OCI-LY7 (cell line): ENCODE data around the gene NEUROG2. TPM values are rescaled to one million over a fixed set of nuclear protein-coding genes. Genes with fewer than 3 reads are reported as not detected.

Source experiments
- BruUV-seq: library from RNA; stranded (reverse); fragments of 400-500 nt; replicated peaks from 2 replicates; lab custom pipeline; 2021; lab: Mats Ljungman, UMichigan
- CTCF ChIA-PET: fragments of 300-600 bp; sonication (Branson Sonifier 250); formaldehyde crosslinking; loops from one replicate; lab custom pipeline; 2022; ENCODE audit warnings: antibody characterized with exemption; ENCODE audit not compliant: unreplicated experiment; lab: Charles Lee
- POLR2A ChIA-PET: fragments of 300-600 bp; sonication (Branson Sonifier 250); formaldehyde crosslinking; loops from one replicate; lab custom pipeline; 2022; ENCODE audit warnings: antibody characterized with exemption; lab: Charles Lee
- DNase-seq: peaks from one replicate; pipeline ENCODE4 v3.0.0-alpha.2; 2015; ENCODE audit warnings: low spot score
- H2AFZ ChIP-seq: fragments of 200-600 bp; sonication (generic), shearing (Covaris generic); 2 replicates; pipeline ENCODE4 v1.6.1; 2014; ENCODE audit warnings: mild to moderate bottlenecking, antibody characterized with exemption, low read length, moderate library complexity
- H3K27ac ChIP-seq: fragments of 200-600 bp; sonication (generic); 2 replicates; pipeline ENCODE4 v1.5.1; 2014; ENCODE audit warnings: mixed run types, low read depth, mild to moderate bottlenecking, moderate library complexity, low read length, inconsistent platforms; ENCODE audit not compliant: poor library complexity, severe bottlenecking
- H3K36me3 ChIP-seq: fragments of 200-600 bp; sonication (generic); 2 replicates; pipeline ENCODE4 v1.6.1; 2014; ENCODE audit warnings: mild to moderate bottlenecking, antibody characterized with exemption, low read length, moderate library complexity, mixed read lengths; ENCODE audit not compliant: insufficient read depth
- H3K4me1 ChIP-seq: fragments of 200-600 bp; sonication (generic); 2 replicates; pipeline ENCODE4 v1.5.1; 2014; ENCODE audit warnings: mild to moderate bottlenecking, low read length; ENCODE audit not compliant: insufficient read depth, poor library complexity, severe bottlenecking
- H3K4me2 ChIP-seq: fragments of 200-600 bp; sonication (generic); 2 replicates; pipeline ENCODE4 v1.6.1; 2014; ENCODE audit warnings: mild to moderate bottlenecking, low read length
- H3K4me3 ChIP-seq: fragments of 200-600 bp; sonication (generic); 2 replicates; pipeline ENCODE4 v1.5.1; 2014; ENCODE audit warnings: mild to moderate bottlenecking, low read depth, low read length; ENCODE audit not compliant: poor library complexity, severe bottlenecking
- H3K79me2 ChIP-seq: fragments of 200-600 bp; sonication (generic); 2 replicates; pipeline ENCODE4 v1.6.1; 2016; ENCODE audit warnings: low read depth, mild to moderate bottlenecking, low read length, moderate library complexity, mixed read lengths; ENCODE audit not compliant: insufficient read depth
- H3K9me2 ChIP-seq: fragments of 200-600 bp; sonication (generic); 2 replicates; pipeline ENCODE4 v1.6.1; 2016; ENCODE audit warnings: mild to moderate bottlenecking, low read length, mixed read lengths; ENCODE audit not compliant: insufficient read depth
- H3K9me3 ChIP-seq: fragments of 200-600 bp; sonication (generic); 2 replicates; pipeline ENCODE4 v1.6.1; 2014; ENCODE audit warnings: mild to moderate bottlenecking, mixed run types, low read length, mixed read lengths
- H4K20me1 ChIP-seq: fragments of 200-600 bp; sonication (generic); 2 replicates; pipeline ENCODE4 v1.6.1; 2014; ENCODE audit warnings: mild to moderate bottlenecking, antibody characterized with exemption, low read length, moderate library complexity, mixed read lengths; ENCODE audit not compliant: insufficient read depth
- CTCF ChIP-seq: fragments of 200-600 bp; sonication (generic); conservative IDR thresholded peaks from 2 replicates; pipeline ENCODE4 v1.5.1; 2014; ENCODE audit warnings: mild to moderate bottlenecking, antibody characterized with exemption, low read length, moderate library complexity, mixed read lengths
- EZH2phosphoT487 ChIP-seq: fragments of 200-600 bp; sonication (generic); IDR thresholded peaks from 2 replicates; pipeline ENCODE4 v1.6.1; 2018; ENCODE audit warnings: low read depth, borderline replicate concordance, mild to moderate bottlenecking, mixed run types, antibody characterized with exemption, low read length, moderate library complexity, mixed read lengths
- intact Hi-C: fragments of 100-400 bp; cut with micrococcal nuclease; formaldehyde crosslinking; loops from one replicate; pipeline ENCODE4 v1.10.0; 2022; ENCODE audit not compliant: unreplicated experiment
- total RNA-seq, 2 experiments: library from RNA; depleted of rRNA in 1 of 2; stranded (reverse); fragments of >200 nt in 1 of 2; shearing (Covaris generic) in 1 of 2; gene quantifications; 2 replicates each; pipeline ENCODE4 v1.2.3, GENCODE V29; 2014 to 2022

Gene NEUROG2
- total RNA-seq, 2 experiments from 2014 or later: 0.06 TPM; not detected in 1

GRCh38 chr4:112515198-112516065 lies 548 bp downstream of the NEUROG2 start:
- Histone ChIP-seq H3K4me3 (peak overlapping the region; percentile 67), H4K20me1 (no peaks in the 10 kb centered on the region), H3K9me2 (no peaks in the 10 kb centered on the region), H3K36me3 (no peaks in the 10 kb centered on the region), H3K27ac (no peak overlapping the region), H3K4me2 (peak overlapping the region; percentile 92), H2AFZ (peak overlapping the region; percentile 70), H3K4me1 (peaks cover 34% of the 10 kb centered on the region), H3K9me3 (no peaks in the 10 kb centered on the region), H3K79me2 (no peaks in the 10 kb centered on the region)
- intact Hi-C loops: no loop called here
- CTCF ChIA-PET: interaction anchor here (0.6 kb wide), 1 partner anchor 187 kb away, joined by 3 read pairs; no protein-coding TSS in a partner anchor
- TF ChIP-seq EZH2phosphoT487 (no peak), CTCF (no peak)
- POLR2A ChIA-PET: interaction anchor here (1.1 kb wide), 1 partner anchor 18 kb away, joined by 3 read pairs; no protein-coding TSS in a partner anchor
- DNase-seq: peak; percentile 35
- no TSS peak for BruUV-seq

- no peaks in the 10 kb centered on the region for H3K36me3 ChIP-seq
- peaks cover 34% of the 10 kb centered on the region for H3K4me1 ChIP-seq
- DNase-seq: peak; percentile 26
- H4K20me1 ChIP-seq: no peaks in the 10 kb centered on the region
- TF ChIP-seq CTCF (peak; percentile 63), EZH2phosphoT487 (no peak)
- POLR2A ChIA-PET: interaction anchor here (1.0 to 1.1 kb wide), 2 partner anchors 8 to 19 kb away, joined by 3 read pairs; no protein-coding TSS in a partner anchor
- CTCF ChIA-PET: no interaction called here
- no peaks in the 10 kb centered on the region for H3K9me3 ChIP-seq
- H2AFZ ChIP-seq: peak overlapping the region; percentile 70
- H3K79me2 ChIP-seq: no peaks in the 10 kb centered on the region
- no peak overlapping the region for H3K27ac ChIP-seq
- peak overlapping the region; percentile 92 for H3K4me2 ChIP-seq
- no peaks in the 10 kb centered on the region for H3K9me2 ChIP-seq
- peak overlapping the region; percentile 67 for H3K4me3 ChIP-seq
- no TSS peak for BruUV-seq
- intact Hi-C loops: no loop called here
These were observed 1.3 kb downstream of the NEUROG2 start for GRCh38 chr4:112514647-112515197.
